MG63 (cell line): Measurements from ENCODE around the gene UAP1L1. TPM values are rescaled to one million over a fixed set of nuclear protein-coding genes. Genes with fewer than 3 reads are reported as not detected.

Experiments used
- DNase-seq: peaks from one replicate; pipeline ENCODE4 v3.0.0-alpha.2; 2020
- H3K27me3 ChIP-seq: fragments of 250-450 bp; sonication (Bioruptor Pico); 2 replicates; pipeline ENCODE4 v1.5.1; 2020; ENCODE audit warnings: mild to moderate bottlenecking, moderate library complexity
- H3K36me3 ChIP-seq: fragments of 250-450 bp; sonication (Bioruptor Pico); 2 replicates; pipeline ENCODE4 v1.5.1; 2020; ENCODE audit warnings: mild to moderate bottlenecking, moderate library complexity
- H3K4me3 ChIP-seq: fragments of 250-450 bp; sonication (Bioruptor Pico); 2 replicates; pipeline ENCODE4 v1.5.1; 2020; ENCODE audit warnings: mild to moderate bottlenecking, moderate library complexity
- H3K9me3 ChIP-seq: fragments of 250-450 bp; sonication (Bioruptor Pico); 2 replicates; pipeline ENCODE4 v1.5.1; 2020; ENCODE audit warnings: mild to moderate bottlenecking, moderate library complexity
- total RNA-seq: library from RNA; depleted of rRNA; stranded (reverse); fragments of >200 nt; shearing (Covaris generic); gene quantifications from 2 replicates; pipeline ENCODE4 v1.2.3, GENCODE V29; 2014; ENCODE audit warnings: low replicate concordance; rRNA removed

Gene UAP1L1
- total RNA-seq, 1 experiment from 2014 or later = 8.2 TPM

DNA sequence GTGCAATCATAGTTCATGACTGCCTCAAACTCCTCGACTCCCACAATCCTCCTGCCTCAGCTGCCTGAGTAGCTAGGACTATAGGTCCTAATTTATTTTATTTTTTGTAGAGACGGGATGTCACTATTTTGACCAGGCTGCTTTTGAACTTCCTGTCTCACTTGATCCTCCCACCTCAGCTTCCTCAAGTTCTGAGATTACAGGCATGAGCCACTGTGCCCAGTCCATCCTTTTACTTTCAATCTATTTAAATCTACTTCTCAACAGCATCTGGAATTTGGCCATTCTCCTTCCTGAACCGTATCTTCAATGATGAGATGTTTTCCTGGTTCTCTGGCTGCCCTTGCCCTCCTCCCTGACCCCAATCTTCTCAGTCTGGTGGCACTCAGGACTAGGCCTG is 49.5 kb downstream of the UAP1L1 start:
- Histone ChIP-seq H3K36me3 (no peaks in the 10 kb centered on the region; the same call in 1 of the 2 replicates), H3K4me3 (no peak overlapping the region), H3K27me3 (no peaks in the 10 kb centered on the region), H3K9me3 (no peaks in the 10 kb centered on the region)
- no peak for DNase-seq

GRCh38 chr9:137127301-137128157 is 50.2 kb downstream of the UAP1L1 start:
- no peaks in the 10 kb centered on the region; the same call in 1 of the 2 replicates for H3K36me3 ChIP-seq
- no peaks in the 10 kb centered on the region for H3K9me3 ChIP-seq
- H3K27me3 ChIP-seq = no peaks in the 10 kb centered on the region
- H3K4me3 ChIP-seq = peak overlapping the region; percentile 77
- DNase-seq = no peak

GRCh38 chr9:137128158-137128861 is 51.0 kb downstream of the UAP1L1 start:
- no peaks in the 10 kb centered on the region for H3K9me3 ChIP-seq
- peak overlapping the region; percentile 77 for H3K4me3 ChIP-seq
- no peak for DNase-seq
- H3K27me3 ChIP-seq = no peaks in the 10 kb centered on the region
- H3K36me3 ChIP-seq = no peaks in the 10 kb centered on the region; the same call in 1 of the 2 replicates

DNA sequence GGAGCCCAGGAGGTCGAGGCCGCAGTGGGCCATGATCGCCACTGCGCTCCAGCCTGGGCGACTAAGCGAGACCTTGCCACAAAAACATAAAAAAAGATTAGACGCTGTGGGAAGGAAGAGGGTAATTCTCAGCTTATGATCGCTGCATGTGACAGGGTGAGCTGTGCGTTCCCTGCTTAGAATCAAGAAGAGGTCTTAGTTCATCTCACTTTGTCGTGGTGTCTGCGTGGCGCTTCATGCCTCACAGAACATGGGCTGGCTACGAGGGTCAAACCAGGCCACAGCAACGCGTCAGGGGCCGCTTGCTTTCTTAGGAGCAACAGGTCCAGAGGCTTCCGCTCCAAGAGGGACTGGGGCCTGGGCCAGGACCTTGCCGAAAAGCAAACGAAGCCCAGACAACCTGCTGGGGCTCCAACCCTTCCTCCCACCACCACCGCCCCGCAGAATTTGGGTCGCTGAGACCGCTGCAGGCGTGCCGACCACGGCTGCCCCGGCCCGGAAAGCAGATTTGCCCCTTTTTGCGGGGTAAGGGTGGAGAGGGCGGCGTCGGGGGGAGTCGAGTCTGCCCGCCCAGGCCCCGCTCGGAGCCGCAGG is 51.6 kb downstream of the UAP1L1 start:
- Histone ChIP-seq H3K9me3 (no peaks in the 10 kb centered on the region), H3K27me3 (no peaks in the 10 kb centered on the region), H3K4me3 (peak overlapping the region; percentile 77), H3K36me3 (no peaks in the 10 kb centered on the region; the same call in 1 of the 2 replicates)
- peak; percentile 32 for DNase-seq

GRCh38 chr9:137129456-137130175 is 52.3 kb downstream of the UAP1L1 start:
- no peaks in the 10 kb centered on the region for H3K9me3 ChIP-seq
- H3K27me3 ChIP-seq = no peaks in the 10 kb centered on the region
- no peaks in the 10 kb centered on the region for H3K36me3 ChIP-seq
- peak; percentile 94 for DNase-seq
- H3K4me3 ChIP-seq = peak overlapping the region; percentile 77

DNA sequence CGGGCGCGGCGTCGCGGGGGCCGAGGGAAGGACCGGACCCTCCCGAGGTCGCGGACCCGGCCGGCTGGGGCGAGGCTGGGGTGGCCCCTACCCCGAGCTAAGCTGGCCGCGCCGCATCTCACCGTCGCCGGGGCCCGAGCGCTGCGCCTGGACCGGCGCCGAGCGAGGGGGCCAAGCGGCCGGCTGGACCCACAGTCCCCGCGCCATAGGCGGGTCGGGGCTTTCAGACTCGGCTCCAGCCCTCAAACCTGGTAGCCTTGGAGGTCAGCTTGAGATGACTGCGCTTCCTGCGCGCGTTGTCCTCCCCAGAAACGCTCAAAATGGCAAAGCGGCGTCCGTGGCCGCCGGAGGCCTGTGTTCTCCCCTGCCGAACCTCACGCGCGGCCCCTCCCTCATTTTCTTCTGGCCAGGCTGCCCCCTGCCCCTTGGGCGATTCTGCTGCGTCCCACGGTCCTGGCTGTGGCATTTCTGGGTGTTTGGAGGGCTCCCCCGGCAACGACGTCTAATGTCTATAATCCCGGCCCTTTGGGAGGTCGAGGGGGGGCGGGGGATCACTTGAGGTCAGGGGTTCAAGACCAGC is 52.9 kb downstream of the UAP1L1 start:
- DNase-seq = peak; percentile 29
- H3K36me3 ChIP-seq = no peaks in the 10 kb centered on the region
- H3K4me3 ChIP-seq = peak overlapping the region; percentile 77
- H3K27me3 ChIP-seq = no peaks in the 10 kb centered on the region
- no peaks in the 10 kb centered on the region for H3K9me3 ChIP-seq

Other genes starting within 250 kb of the UAP1L1 start
- gene AJM1, start 235.0 kb upstream of the UAP1L1 start, total RNA-seq = 0.82 TPM in 1 of 2 replicates, not detected in the other
- 47.1 and 74.1 TPM in 2 replicates for gene PHPT1, start 228.1 kb upstream of the UAP1L1 start, total RNA-seq
- gene MAMDC4, start 225.2 kb upstream of the UAP1L1 start, total RNA-seq = 0.44 and 0.63 TPM in 2 replicates
- 402 and 494 TPM in 2 replicates for gene EDF1, start 211.2 kb upstream of the UAP1L1 start, total RNA-seq
- gene TRAF2, start 191.0 kb upstream of the UAP1L1 start, total RNA-seq = 27.6 and 46.5 TPM in 2 replicates
- gene FBXW5, start 132.8 kb upstream of the UAP1L1 start, total RNA-seq = 66.3 and 88.3 TPM in 2 replicates
- gene C8G, start 132.3 kb upstream of the UAP1L1 start, total RNA-seq = not detected in 2 replicates
- not detected in 2 replicates for gene LCN12, start 125.2 kb upstream of the UAP1L1 start, total RNA-seq
- not detected in 2 replicates for gene PTGDS, start 100.0 kb upstream of the UAP1L1 start, total RNA-seq
- not detected in 2 replicates for gene LCNL1, start 94.5 kb upstream of the UAP1L1 start, total RNA-seq
- gene PAXX, start 85.1 kb upstream of the UAP1L1 start, total RNA-seq = 27.5 and 63.0 TPM in 2 replicates
- gene CLIC3, start 80.9 kb upstream of the UAP1L1 start, total RNA-seq = not detected in 2 replicates
- gene ABCA2, start 49.3 kb upstream of the UAP1L1 start, total RNA-seq = 10.9 and 11.7 TPM in 2 replicates
- gene FUT7, start 45.4 kb upstream of the UAP1L1 start, total RNA-seq = not detected in 2 replicates
- 86.9 and 253 TPM in 2 replicates for gene NPDC1, start 31.3 kb upstream of the UAP1L1 start, total RNA-seq
- not detected in 2 replicates for gene ENTPD2, start 23.5 kb upstream of the UAP1L1 start, total RNA-seq
- 20.8 and 32.5 TPM in 2 replicates for gene SAPCD2, start 7.0 kb upstream of the UAP1L1 start, total RNA-seq
- 77.1 and 83.1 TPM in 2 replicates for gene MAN1B1, start 9.5 kb downstream of the UAP1L1 start, total RNA-seq
- 53.6 and 57.8 TPM in 2 replicates for gene DPP7, start 37.2 kb downstream of the UAP1L1 start, total RNA-seq
- not detected in 2 replicates for gene GRIN1, start 61.6 kb downstream of the UAP1L1 start, total RNA-seq
- gene LRRC26, start 92.5 kb downstream of the UAP1L1 start, total RNA-seq = not detected in 2 replicates
- not detected in 2 replicates for gene TMEM210, start 94.5 kb downstream of the UAP1L1 start, total RNA-seq
- gene ANAPC2, start 111.0 kb downstream of the UAP1L1 start, total RNA-seq = 31.1 and 34.6 TPM in 2 replicates
- gene SSNA1, start 111.2 kb downstream of the UAP1L1 start, total RNA-seq = 161 and 267 TPM in 2 replicates
- gene TPRN, start 123.2 kb downstream of the UAP1L1 start, total RNA-seq = 6.2 and 12.0 TPM in 2 replicates
- gene TMEM203, start 128.1 kb downstream of the UAP1L1 start, total RNA-seq = 33.5 and 61.7 TPM in 2 replicates
- 2.0 and 5.7 TPM in 2 replicates for gene NDOR1, start 128.2 kb downstream of the UAP1L1 start, total RNA-seq
- gene RNF208, start 144.7 kb downstream of the UAP1L1 start, total RNA-seq = not detected in 2 replicates
- gene CYSRT1, start 147.7 kb downstream of the UAP1L1 start, total RNA-seq = 0.89 and 1.5 TPM in 2 replicates
- gene RNF224, start 150.0 kb downstream of the UAP1L1 start, total RNA-seq = not detected in 2 replicates
- gene SLC34A3, start 153.4 kb downstream of the UAP1L1 start, total RNA-seq = not detected in 2 replicates
- 577 and 829 TPM in 2 replicates for gene TUBB4B, start 163.8 kb downstream of the UAP1L1 start, total RNA-seq
- gene STPG3, start 173.8 kb downstream of the UAP1L1 start, total RNA-seq = not detected in 2 replicates
- 56.3 and 75.6 TPM in 2 replicates for gene NELFB, start 177.8 kb downstream of the UAP1L1 start, total RNA-seq
- 2.3 and 2.9 TPM in 2 replicates for gene TOR4A, start 200.2 kb downstream of the UAP1L1 start, total RNA-seq
- gene NRARP, start 224.8 kb downstream of the UAP1L1 start, total RNA-seq = 0.16 TPM in 1 of 2 replicates, not detected in the other